ENCODE data around the gene DMXL2.
"Not testable (repeated sequence)": the region's sequence is repeated elsewhere in the genome, so short reads cannot be mapped to it uniquely, and the experiment has no call there.

- not testable (repeated sequence) for TF ChIP-seq CTCF (IDR thresholded peaks at IDR 0.05; ENCODE audit: insufficient read depth, low read length, poor library complexity, severe bottlenecking); EZH2phosphoT487 (conservative IDR thresholded peaks at IDR 0.05; ENCODE audit: low read length)
These were observed 33.0 kb upstream of the DMXL2 start for GRCh38 chr15:51655401-51656057.

Data from SU-DHL-6 (cell line).